Right lobe of liver (tissue), 6 donors: Measurements from ENCODE around the gene SUSD6. TPM values are rescaled to one million over a fixed set of nuclear protein-coding genes. Genes with fewer than 3 reads are reported as not detected.

ENCODE experiments used
- ATAC-seq, 4 donors: fragments of 200-7000 bp; cut with Tn5 transposase; one replicate each; pipeline ENCODE4 v1.9.1; 2020; ENCODE audit warnings: mild to moderate bottlenecking in 4 of 4, moderate library complexity in 4 of 4
- DNase-seq, 3 donors: peaks; one replicate each; pipeline ENCODE4 v3.0.0-alpha.2; 2020
- H3K27ac ChIP-seq, 3 donors: fragments of 200-600 bp; one replicate each; pipeline ENCODE4 v1.8.0; 2022
- H3K27me3 ChIP-seq, 2 donors: fragments of 200-600 bp; one replicate each; pipeline ENCODE4 v1.8.0; 2022
- H3K36me3 ChIP-seq, 4 donors: fragments of 200-600 bp; sonication (generic) in 1 of 4; one replicate each; pipeline versions ENCODE4 v1.5.1 to v1.8.0; 2017 to 2022; ENCODE audit warnings: control low read depth in 1 of 4
- H3K4me1 ChIP-seq, 4 donors: fragments of 200-600 bp; sonication (generic) in 1 of 4; one replicate each; pipeline versions ENCODE4 v1.5.1 to v1.8.0; 2017 to 2022; ENCODE audit warnings: control low read depth in 1 of 4
- H3K4me3 ChIP-seq, 3 donors: fragments of 200-600 bp; one replicate each; pipeline ENCODE4 v1.8.0; 2022
- H3K9me3 ChIP-seq, 4 donors: fragments of 200-600 bp; sonication (generic) in 1 of 4; one replicate each; pipeline versions ENCODE4 v1.5.1 to v1.8.0; 2017 to 2022; ENCODE audit warnings: control low read depth in 1 of 4
- POLR2A ChIP-seq: fragments of 450-650 bp; IDR thresholded peaks from one replicate; pipeline ENCODE4 v1.6.1; 2017; ENCODE audit warnings: antibody characterized with exemption, mild to moderate bottlenecking
- WGBS: methylation state at CpG from one replicate; pipeline ENCODE4 v1.1.6; 2018; ENCODE audit warnings: low coverage, low lambda C conversion rate; ENCODE audit not compliant: insufficient coverage; ENCODE audit errors: missing lambda C conversion rate; 5-methylcytosine and 5-hydroxymethylcytosine counted together
- intact Hi-C, 2 donors: fragments of 100-400 bp; cut with DNase I; formaldehyde crosslinking; loops; one replicate each; pipeline versions ENCODE4 v1.11.2 to v1.14.1; 2022
- total RNA-seq, 6 experiments: library from RNA; depleted of rRNA in 2 of 6; stranded (reverse); fragments of >200 nt in 2 of 6; fragmentation: NEBNext Ultra II Directional in 3 of 6; extraction: Animal tissue kit (Norgen Biotek cat#: 25700) in 3 of 6; gene quantifications; one replicate each; pipeline versions ENCODE4 v1.1.0 to v1.2.4, GENCODE V29; 2016 to 2023
- TF ChIP-seq, protein P1 (sequence below), 4 donors: fragments of 200-600 bp in 3 of 4; fragments of 450-650 bp in 1 of 4; IDR thresholded peaks; one replicate each; pipeline versions ENCODE4 v1.5.1 to v1.8.0; 2016 to 2022; ENCODE audit warnings: antibody characterized with exemption in 4 of 4, mild to moderate bottlenecking in 2 of 4
- donor health status: DM: no; HTN: yes; CAD: no.
- donor health status: DM: no; HTN: no; CAD: no.
- donor health status: DM: no; HTN: no; CAD: no.
- donor health status: DM: no; HTN: yes; CAD: no.
- donor health status: DM: no; HTN: yes; CAD: no.

SUSD6 gene
- total RNA-seq, 6 experiments from 2014 or later, result 9.6 to 17.4 (median 12.5) TPM

DNA sequence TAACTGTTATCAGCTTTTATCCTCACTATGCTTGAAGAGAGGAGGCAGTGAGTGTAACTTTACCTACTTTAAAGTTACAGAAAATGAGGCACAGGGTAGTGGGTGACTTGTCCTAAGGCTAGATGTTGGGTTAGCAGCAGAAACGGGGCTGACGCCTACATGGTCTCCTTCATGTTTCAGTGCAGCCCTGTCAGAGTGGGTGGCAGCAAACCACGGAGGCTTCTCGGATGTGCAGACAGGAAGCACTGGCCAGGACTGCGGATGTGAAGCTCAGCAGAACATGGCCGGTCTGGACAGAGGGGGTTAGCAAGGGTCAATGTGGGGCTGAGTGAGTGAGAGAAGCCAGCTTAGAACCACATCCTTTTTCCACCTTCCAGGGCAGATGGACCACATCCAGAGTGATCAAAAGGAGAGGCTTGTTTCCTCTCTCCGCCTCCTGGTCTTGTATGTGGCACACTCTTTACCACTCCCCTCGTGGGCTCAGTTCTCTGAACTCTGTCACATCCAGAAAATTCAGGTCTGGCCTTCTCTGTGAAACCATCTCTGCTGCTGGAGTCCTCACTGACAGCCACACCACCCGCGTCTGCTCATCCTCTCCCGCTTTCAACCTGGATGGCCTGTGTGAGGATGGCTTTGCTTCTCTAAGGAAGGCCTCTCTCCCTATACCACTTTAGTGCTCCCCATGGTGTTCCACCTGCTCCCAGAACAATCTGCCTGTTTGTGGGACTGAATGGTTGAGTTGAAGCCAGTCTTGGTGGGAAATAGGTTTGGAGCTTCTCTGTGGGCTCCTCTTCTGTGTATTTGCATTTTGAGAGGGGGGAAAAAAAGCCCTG, 14.1 kb downstream of the SUSD6 start:
- ATAC-seq (peak; percentile 78 to 91 (median 84)), DNase-seq (peak; percentile 64 to 75 (median 64))
- TF ChIP-seq, protein P1, sequence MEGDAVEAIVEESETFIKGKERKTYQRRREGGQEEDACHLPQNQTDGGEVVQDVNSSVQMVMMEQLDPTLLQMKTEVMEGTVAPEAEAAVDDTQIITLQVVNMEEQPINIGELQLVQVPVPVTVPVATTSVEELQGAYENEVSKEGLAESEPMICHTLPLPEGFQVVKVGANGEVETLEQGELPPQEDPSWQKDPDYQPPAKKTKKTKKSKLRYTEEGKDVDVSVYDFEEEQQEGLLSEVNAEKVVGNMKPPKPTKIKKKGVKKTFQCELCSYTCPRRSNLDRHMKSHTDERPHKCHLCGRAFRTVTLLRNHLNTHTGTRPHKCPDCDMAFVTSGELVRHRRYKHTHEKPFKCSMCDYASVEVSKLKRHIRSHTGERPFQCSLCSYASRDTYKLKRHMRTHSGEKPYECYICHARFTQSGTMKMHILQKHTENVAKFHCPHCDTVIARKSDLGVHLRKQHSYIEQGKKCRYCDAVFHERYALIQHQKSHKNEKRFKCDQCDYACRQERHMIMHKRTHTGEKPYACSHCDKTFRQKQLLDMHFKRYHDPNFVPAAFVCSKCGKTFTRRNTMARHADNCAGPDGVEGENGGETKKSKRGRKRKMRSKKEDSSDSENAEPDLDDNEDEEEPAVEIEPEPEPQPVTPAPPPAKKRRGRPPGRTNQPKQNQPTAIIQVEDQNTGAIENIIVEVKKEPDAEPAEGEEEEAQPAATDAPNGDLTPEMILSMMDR (IDR thresholded peaks at IDR 0.05), result no peak
- TF ChIP-seq POLR2A, result no peak
- no peaks in the 10 kb centered on the region for H3K36me3 ChIP-seq
- H3K9me3 ChIP-seq, result no peaks in the 10 kb centered on the region
- H3K4me1 ChIP-seq, result peaks cover 0 to 33% (median 4%) of the 10 kb centered on the region in 4 donors
- no peaks in the 10 kb centered on the region for H3K27me3 ChIP-seq
- WGBS, result 34% methylated on average over 8 of the region's 11 CpGs
- H3K27ac ChIP-seq, result peak overlapping the region in 1 of 3 donors; percentile 14
- H3K4me3 ChIP-seq, result no peak overlapping the region
- intact Hi-C loops, result no loop called here

DNA sequence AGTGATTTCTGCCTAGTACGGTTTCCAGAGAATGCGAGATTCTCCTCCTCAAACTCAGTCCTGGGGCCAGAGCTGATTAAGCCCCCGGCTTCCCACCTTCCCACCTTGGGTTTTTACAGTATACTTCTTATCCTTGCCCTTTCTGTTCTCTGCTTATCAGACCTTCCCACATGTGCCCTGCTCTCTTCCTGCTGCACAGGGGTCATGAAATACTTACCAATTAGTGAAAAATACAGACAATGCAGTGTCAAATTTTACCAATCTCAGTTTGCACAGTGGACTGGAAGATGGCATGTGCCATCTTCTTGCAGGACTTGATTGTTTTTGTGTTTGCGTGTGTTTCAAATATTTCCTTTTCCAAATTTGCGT, 14.7 kb downstream of the SUSD6 start:
- no peak for TF ChIP-seq POLR2A
- TF ChIP-seq, protein P1 (IDR thresholded peaks at IDR 0.05), result no peak
- intact Hi-C loops, result no loop called here
- H3K27ac ChIP-seq, result peak overlapping the region in 1 of 3 donors; percentile 14
- DNase-seq, result no peak
- H3K4me1 ChIP-seq, result peaks cover 0 to 30% (median 2%) of the 10 kb centered on the region in 4 donors
- H3K36me3 ChIP-seq, result no peaks in the 10 kb centered on the region
- H3K4me3 ChIP-seq, result no peak overlapping the region
- no peaks in the 10 kb centered on the region for H3K9me3 ChIP-seq
- no peak for ATAC-seq
- 67% methylated on average over 3 of the region's 5 CpGs for WGBS
- H3K27me3 ChIP-seq, result no peaks in the 10 kb centered on the region

DNA sequence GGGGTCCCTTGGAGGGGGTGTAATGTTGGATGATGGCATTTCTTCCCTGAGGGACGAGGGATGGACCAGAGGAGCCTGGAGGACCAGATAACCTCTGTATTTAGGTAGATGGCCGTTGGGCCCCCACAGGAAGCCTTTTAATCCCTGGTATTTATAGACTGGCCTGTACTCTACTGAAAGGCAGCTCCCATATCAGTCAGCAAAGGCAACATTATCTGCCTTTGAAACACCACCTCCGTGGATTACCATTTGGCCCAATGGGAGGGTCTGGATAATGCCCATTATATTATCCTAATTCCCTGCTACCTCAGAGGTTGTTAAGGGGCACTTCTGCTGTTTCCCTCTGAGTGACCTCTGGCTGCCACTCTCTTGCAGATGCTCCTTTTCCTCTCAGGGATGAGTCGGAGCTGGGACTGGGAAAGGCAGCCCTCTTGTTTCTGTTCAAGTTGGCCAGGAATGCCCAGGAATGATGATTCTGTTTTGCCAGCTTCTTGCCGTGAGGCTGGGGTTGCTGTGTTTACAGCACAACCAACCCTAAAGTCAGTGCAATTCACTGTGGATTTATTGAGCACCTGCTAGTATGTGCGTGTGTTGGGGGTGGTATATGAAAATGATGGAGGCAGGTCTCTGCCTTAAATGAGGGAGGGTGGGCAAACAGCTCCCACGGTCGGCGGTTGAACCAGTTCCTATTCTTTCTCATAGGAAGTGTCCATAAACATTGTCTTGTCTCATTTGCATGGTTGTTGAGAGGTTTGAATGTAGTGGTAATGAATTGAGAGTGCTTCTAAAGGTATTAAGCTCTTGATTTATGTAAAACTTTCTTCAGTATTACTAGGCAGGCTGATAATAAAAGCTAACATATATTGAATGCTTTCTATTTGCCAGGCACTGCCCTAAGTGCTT, 18.1 kb downstream of the SUSD6 start:
- Histone ChIP-seq H3K36me3 (no peaks in the 10 kb centered on the region), H3K9me3 (no peaks in the 10 kb centered on the region), H3K4me1 (peaks cover 0 to 45% (median 9%) of the 10 kb centered on the region in 4 donors), H3K4me3 (no peak overlapping the region), H3K27me3 (no peaks in the 10 kb centered on the region), H3K27ac (no peak overlapping the region)
- no peak for ATAC-seq
- no peak for DNase-seq
- 58% methylated on average over 6 of the region's 9 CpGs for WGBS
- intact Hi-C loops, result no loop called here
- TF ChIP-seq, protein P1 (IDR thresholded peaks at IDR 0.05), result no peak
- TF ChIP-seq POLR2A, result no peak

DNA sequence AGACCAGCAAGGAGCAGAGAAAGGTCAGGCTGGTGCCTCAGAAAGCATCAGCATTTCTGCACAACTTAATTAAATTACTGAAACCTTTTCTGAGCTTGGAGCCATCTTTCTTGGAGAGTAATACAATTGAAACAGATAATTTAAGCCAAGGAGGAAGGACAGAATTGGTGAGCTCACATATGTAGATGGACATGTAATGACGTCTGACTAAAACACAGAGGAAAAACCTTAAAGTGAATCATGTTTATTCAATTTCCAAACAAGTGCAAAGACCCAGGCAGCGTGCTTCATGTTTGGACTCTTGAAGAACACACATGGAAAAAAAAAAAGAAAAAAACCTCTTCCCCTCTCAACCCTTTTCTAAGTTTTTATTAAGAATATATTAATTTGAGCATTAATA, 19.0 kb downstream of the SUSD6 start:
- Histone ChIP-seq H3K36me3 (no peaks in the 10 kb centered on the region), H3K4me1 (peaks cover 0 to 45% (median 9%) of the 10 kb centered on the region in 4 donors), H3K9me3 (no peaks in the 10 kb centered on the region), H3K27ac (no peak overlapping the region), H3K4me3 (no peak overlapping the region), H3K27me3 (no peaks in the 10 kb centered on the region)
- DNase-seq (no peak), ATAC-seq (no peak)
- no peak for TF ChIP-seq POLR2A
- TF ChIP-seq, protein P1 (IDR thresholded peaks at IDR 0.05), result no peak
- intact Hi-C loops, result no loop called here
- WGBS, result 51% methylated on average over 2 of the region's 2 CpGs
